Spleen (tissue), 11 donors: ENCODE measurements around the gene HEPHL1. TPM values are rescaled to one million over a fixed set of nuclear protein-coding genes. Genes with fewer than 3 reads are reported as not detected.

Source experiments
- DNase-seq: peaks from one replicate; pipeline ENCODE4 v3.0.0-alpha.2; 2020
- H3K27ac ChIP-seq, 8 donors: fragments of 200-600 bp; sonication (generic) in 7 of 8; 1 replicate in 4 of 8; 2 replicates in 4 of 8; pipeline versions ENCODE4 v1.5.0 to v1.8.0; 2016 to 2021; ENCODE audit warnings: inconsistent platforms in 4 of 8, mild to moderate bottlenecking in 4 of 8, moderate library complexity in 1 of 8
- H3K27me3 ChIP-seq, 7 donors: fragments of 200-600 bp; sonication (generic) in 6 of 7; replicated peaks in 1 of 7; 1 replicate in 4 of 7; 2 replicates in 3 of 7; pipeline versions ENCODE4 v1.5.0 to v1.8.0; 2016 to 2021; ENCODE audit warnings: inconsistent platforms in 3 of 7, mild to moderate bottlenecking in 1 of 7
- H3K36me3 ChIP-seq, 6 donors: fragments of 200-600 bp; sonication (generic) in 5 of 6; 1 replicate in 4 of 6; 2 replicates in 2 of 6; pipeline versions ENCODE4 v1.5.0 to v1.8.0; 2016 to 2021; ENCODE audit warnings: inconsistent platforms in 2 of 6
- H3K4me1 ChIP-seq, 6 donors: fragments of 200-600 bp; sonication (generic) in 5 of 6; 1 replicate in 3 of 6; 2 replicates in 3 of 6; pipeline versions ENCODE4 v1.5.0 to v1.8.0; 2016 to 2021; ENCODE audit warnings: inconsistent platforms in 3 of 6
- H3K4me3 ChIP-seq, 8 donors: fragments of 200-600 bp; sonication (generic) in 7 of 8; 1 replicate in 4 of 8; 2 replicates in 4 of 8; pipeline versions ENCODE4 v1.5.0 to v1.8.0; 2016 to 2021; ENCODE audit warnings: inconsistent platforms in 4 of 8, mild to moderate bottlenecking in 4 of 8, moderate library complexity in 2 of 8
- H3K9me3 ChIP-seq, 8 donors: fragments of 200-600 bp; sonication (generic) in 7 of 8; 1 replicate in 4 of 8; 2 replicates in 4 of 8; pipeline versions ENCODE4 v1.5.0 to v1.8.0; 2016 to 2021; ENCODE audit warnings: inconsistent platforms in 4 of 8
- CTCF ChIP-seq, 11 experiments: fragments of 200-600 bp in 7 of 11; fragments of 450-650 bp in 4 of 11; sonication (generic) in 4 of 11; IDR thresholded peaks in 8 of 11; conservative IDR thresholded peaks in 3 of 11; 1 replicate in 7 of 11; 2 replicates in 4 of 11; pipeline versions ENCODE4 v1.4.0 to v1.8.0; 2016 to 2021; ENCODE audit warnings: antibody characterized with exemption in 11 of 11, inconsistent platforms in 4 of 11, mild to moderate bottlenecking in 1 of 11
- POLR2A ChIP-seq, 3 donors: fragments of 450-650 bp; IDR thresholded peaks; one replicate each; pipeline ENCODE4 v1.5.1; 2017; ENCODE audit warnings: antibody characterized with exemption in 3 of 3, mild to moderate bottlenecking in 1 of 3
- POLR2AphosphoS5 ChIP-seq, 3 donors: sonication (generic); formaldehyde crosslinking; IDR thresholded peaks; one replicate each; pipeline ENCODE4 v1.5.1; 2017; ENCODE audit warnings: antibody characterized with exemption in 3 of 3
- whole genome bisulfite sequencing, 5 donors: extraction: QIAGEN DNeasy Blood & Tissue Kit in 3 of 5; methylation state at CpG; one replicate each; pipeline versions ENCODE4 v1.1.5 to v1.1.7; 2013 to 2018; 5-methylcytosine and 5-hydroxymethylcytosine counted together
- intact Hi-C: fragments of 100-400 bp; cut with DNase I; formaldehyde crosslinking; loops from one replicate; pipeline ENCODE4 v1.15.0; 2023; ENCODE audit warnings: low total_unique reads
- polyA plus RNA-seq, 3 donors: library from polyadenylated mRNA; stranded (reverse); fragments of 200-250 nt; gene quantifications; one replicate each; pipeline ENCODE4 v1.2.1, GENCODE V29; 2013
- total RNA-seq, 7 donors: library from RNA; depleted of rRNA in 3 of 7; stranded (reverse); fragments of >200 nt in 3 of 7; fragmentation: NEBNext Ultra II Directional in 4 of 7; extraction: Animal tissue kit (Norgen Biotek cat#: 25700) in 4 of 7; gene quantifications; one replicate each; pipeline versions ENCODE4 v1.1.0 to v1.2.1, GENCODE V29; 2016 to 2021
- donor health status: healthy with polysubstance abuse.
- donor health status: DM: no; HTN: no; CAD: no; lungs with moderate emphysema.
- donor health status: DM: no; HTN: no; CAD: no.
- donor health status: Bipolar disorder and iron deficiency.
- donor health status: healthy.
- donor health status: DM: no; HTN: no; CAD: no.
- donor health status: DM: yes; HTN: yes; CAD: no.

Gene HEPHL1
- total and polyA plus RNA-seq, 10 donors: not detected

- intact Hi-C loops: no loop called here
Observed at GRCh38 chr11:94127638-94128037, 106.5 kb downstream of the HEPHL1 start.

GRCh38 chr11:94128291-94128745 is 107.2 kb downstream of the HEPHL1 start:
- Histone ChIP-seq H3K9me3 (no peaks in the 10 kb centered on the region), H3K27me3 (no peaks in the 10 kb centered on the region), H3K27ac (peak overlapping the region; percentile 78 to 95 (median 88)), H3K36me3 (no peaks in the 10 kb centered on the region), H3K4me1 (peaks cover 23 to 60% (median 42%) of the 10 kb centered on the region in 6 donors), H3K4me3 (peak overlapping the region; percentile 63 to 98 (median 90))
- intact Hi-C loops: no loop called here
- WGBS, 5 donors: 0% methylated on average over 23 of the region's 23 CpGs
- TF ChIP-seq POLR2AphosphoS5 (IDR thresholded peaks at IDR 0.05) (no peak), CTCF (IDR thresholded peaks at IDR 0.05 in 8 of 11, conservative IDR thresholded peaks at IDR 0.05 in 3 of 11) (no peak), POLR2A (IDR thresholded peaks at IDR 0.05) (no peak)
- DNase-seq: peak; percentile 84

More at GRCh38 chr11:94127638-94128037, 106.5 kb downstream of the HEPHL1 start:
- TF ChIP-seq CTCF (IDR thresholded peaks at IDR 0.05 in 8 of 11, conservative IDR thresholded peaks at IDR 0.05 in 3 of 11) (no peak), POLR2AphosphoS5 (IDR thresholded peaks at IDR 0.05) (no peak), POLR2A (IDR thresholded peaks at IDR 0.05) (no peak)
- H3K27ac ChIP-seq: peak overlapping the region in 5 of 8 donors; percentile 88 to 95 (median 92)
- peak overlapping the region in 6 of 8 donors; percentile 63 to 98 (median 92) for H3K4me3 ChIP-seq
- no peaks in the 10 kb centered on the region for H3K36me3 ChIP-seq
- H3K9me3 ChIP-seq: no peaks in the 10 kb centered on the region
- H3K27me3 ChIP-seq: no peaks in the 10 kb centered on the region
- no peak for DNase-seq
- H3K4me1 ChIP-seq: peaks cover 23 to 53% (median 37%) of the 10 kb centered on the region in 6 donors

- 0 to 1% (median 0%) methylated on average over 33 to 92 of the region's 92 CpGs for WGBS, 5 donors
- Histone ChIP-seq H3K4me1 (peaks cover 27 to 66% (median 45%) of the 10 kb centered on the region in 6 donors), H3K36me3 (no peaks in the 10 kb centered on the region), H3K9me3 (no peaks in the 10 kb centered on the region), H3K4me3 (peak within 1 kb of the TSS; percentile 63 to 98 (median 90)), H3K27ac (peak within 1 kb of the TSS; percentile 78 to 95 (median 88)), H3K27me3 (no peaks in the 10 kb centered on the region)
- intact Hi-C loops: no loop called here
- TF ChIP-seq POLR2AphosphoS5 (IDR thresholded peaks at IDR 0.05): peak; percentile 76 to 92 (median 85)
- peak in 2 of 3 donors; percentile 10 to 40 for TF ChIP-seq POLR2A (IDR thresholded peaks at IDR 0.05)
- peak in 1 of 11 experiments; percentile 9 for TF ChIP-seq CTCF (IDR thresholded peaks at IDR 0.05 in 8 of 11, conservative IDR thresholded peaks at IDR 0.05 in 3 of 11)
- DNase-seq: peak; percentile 92
Observed at GRCh38 chr11:94128746-94129511, 107.8 kb downstream of the HEPHL1 start, which contains the start of gene PANX1. Gene PANX1 (plus strand): TSS chr11:94128841. CDS start chr11:94129313, 472 bp downstream.
